Liver (tissue), 9 donors: ENCODE measurements around the gene OR10J1. TPM values are rescaled to one million over a fixed set of nuclear protein-coding genes. Genes with fewer than 3 reads are reported as not detected.
"Not testable (repeated sequence)": the region's sequence is repeated elsewhere in the genome, so short reads cannot be mapped to it uniquely, and the experiment has no call there.

Experiments used
- DNase-seq: peaks from one replicate; pipeline ENCODE4 v3.0.0-alpha.2; 2017; ENCODE audit warnings: low spot score
- H3K27ac ChIP-seq, 2 donors: one replicate each; pipeline ENCODE4 v1.7.0; 2013; ENCODE audit warnings: inconsistent platforms in 2 of 2, low read length in 2 of 2, control low read depth in 1 of 2, low read depth in 1 of 2, mild to moderate bottlenecking in 1 of 2
- H3K27me3 ChIP-seq, 4 donors: one replicate each; pipeline versions ENCODE4 v1.6.1 to v1.7.0; 2013; ENCODE audit warnings: low read length in 3 of 4, inconsistent platforms in 1 of 4, mild to moderate bottlenecking in 1 of 4, moderate library complexity in 1 of 4; ENCODE audit not compliant: control insufficient read depth in 4 of 4, insufficient read depth in 4 of 4
- H3K36me3 ChIP-seq, 4 donors: one replicate each; pipeline versions ENCODE4 v1.6.1 to v1.7.0; 2013; ENCODE audit warnings: low read length in 3 of 4, mild to moderate bottlenecking in 3 of 4, low read depth in 1 of 4, moderate library complexity in 1 of 4; ENCODE audit not compliant: control insufficient read depth in 4 of 4, insufficient read depth in 3 of 4
- H3K4me1 ChIP-seq, 4 donors: one replicate each; pipeline versions ENCODE4 v1.6.1 to v1.7.0; 2013; ENCODE audit warnings: low read length in 3 of 4, mild to moderate bottlenecking in 3 of 4, moderate library complexity in 1 of 4; ENCODE audit not compliant: control insufficient read depth in 4 of 4, insufficient read depth in 4 of 4
- H3K4me3 ChIP-seq, 3 donors: one replicate each; pipeline versions ENCODE4 v1.6.1 to v1.7.0; 2013; ENCODE audit warnings: low read length in 3 of 3, control low read depth in 1 of 3, low read depth in 1 of 3, mild to moderate bottlenecking in 1 of 3
- H3K9ac ChIP-seq, 2 donors: one replicate each; pipeline ENCODE4 v1.7.0; 2013; ENCODE audit warnings: low read length in 2 of 2, mild to moderate bottlenecking in 2 of 2, moderate library complexity in 2 of 2, control low read depth in 1 of 2, low read depth in 1 of 2
- H3K9me3 ChIP-seq, 4 donors: one replicate each; pipeline versions ENCODE4 v1.6.1 to v1.7.0; 2013; ENCODE audit warnings: low read length in 3 of 4; ENCODE audit not compliant: control insufficient read depth in 4 of 4
- ATF3 ChIP-seq: IDR thresholded peaks from 2 replicates; pipeline ENCODE4 v1.6.1; 2016; ENCODE audit warnings: antibody characterized with exemption
- EGR1 ChIP-seq, 2 donors: IDR thresholded peaks; 2 replicates each; pipeline ENCODE4 v1.6.1; 2016 to 2018; ENCODE audit warnings: antibody characterized with exemption in 2 of 2, low read depth in 2 of 2
- FOXA1 ChIP-seq: IDR thresholded peaks from 2 replicates; pipeline ENCODE4 v1.6.1; 2016; ENCODE audit warnings: antibody characterized with exemption
- FOXA2 ChIP-seq: IDR thresholded peaks from 2 replicates; pipeline ENCODE4 v1.6.1; 2016; ENCODE audit warnings: antibody characterized with exemption
- GABPA ChIP-seq, 2 donors: IDR thresholded peaks in 1 of 2; conservative IDR thresholded peaks in 1 of 2; 2 replicates each; pipeline ENCODE4 v1.6.1; 2016; ENCODE audit warnings: antibody characterized with exemption in 2 of 2, mild to moderate bottlenecking in 1 of 2, moderate library complexity in 1 of 2
- HNF4A ChIP-seq, 2 donors: conservative IDR thresholded peaks; 2 replicates each; pipeline ENCODE4 v1.6.1; 2016; ENCODE audit warnings: antibody characterized with exemption in 2 of 2, mild to moderate bottlenecking in 2 of 2
- HNF4G ChIP-seq: IDR thresholded peaks from 2 replicates; pipeline ENCODE4 v1.6.1; 2016; ENCODE audit warnings: antibody characterized with exemption
- JUND ChIP-seq, 2 donors: IDR thresholded peaks; 2 replicates each; pipeline ENCODE4 v1.6.1; 2016; ENCODE audit warnings: antibody characterized with exemption in 2 of 2
- RAD21 ChIP-seq, 2 donors: IDR thresholded peaks; 2 replicates each; pipeline ENCODE4 v1.6.1; 2016; ENCODE audit warnings: antibody characterized with exemption in 2 of 2, mild to moderate bottlenecking in 2 of 2
- RXRA ChIP-seq, 2 donors: IDR thresholded peaks; 2 replicates each; pipeline ENCODE4 v1.6.1; 2017 to 2018; ENCODE audit warnings: antibody characterized with exemption in 2 of 2, mild to moderate bottlenecking in 1 of 2
- SP1 ChIP-seq: IDR thresholded peaks from 2 replicates; pipeline ENCODE4 v1.6.1; 2018; ENCODE audit warnings: antibody characterized with exemption, mild to moderate bottlenecking
- YY1 ChIP-seq: IDR thresholded peaks from 2 replicates; pipeline ENCODE4 v1.6.1; 2016; ENCODE audit warnings: antibody characterized with exemption, mild to moderate bottlenecking
- ZBTB33 ChIP-seq: IDR thresholded peaks from 2 replicates; pipeline ENCODE4 v1.6.1; 2016; ENCODE audit warnings: antibody characterized with exemption
- WGBS: extraction: QIAGEN DNeasy Blood & Tissue Kit; methylation state at CpG from one replicate; pipeline ENCODE4 v1.1.7; 2013; 5-methylcytosine and 5-hydroxymethylcytosine counted together
- polyA plus RNA-seq, 2 donors: library from polyadenylated mRNA; stranded (reverse) in 1 of 2; unstranded in 1 of 2; fragments of 200-250 nt in 1 of 2; fragments of >200 nt in 1 of 2; fragmentation: Nextera tagmentation in 1 of 2; extraction: Ambion mirVana in 1 of 2; gene quantifications; one replicate each; pipeline versions ENCODE4 v1.2.1 to v1.2.3, GENCODE V29; 2013 to 2015
- total RNA-seq, 2 donors: library from RNA; depleted of rRNA; stranded (reverse); fragments of >200 nt; gene quantifications; one replicate each; pipeline ENCODE4 v1.2.3, GENCODE V29; 2014
- donor health status: healthy.
- donor health status: healthy.
- donor health status: healthy.
- donor health status: healthy.
- donor health status: healthy.

Gene OR10J1
- total and polyA plus RNA-seq, 4 donors = not detected

- Histone ChIP-seq H3K9me3 (no peaks in the 10 kb centered on the region), H3K27me3 (no peaks in the 10 kb centered on the region), H3K4me1 (peaks cover 9 to 29% (median 24%) of the 10 kb centered on the region in 4 donors), H3K4me3 (peak overlapping the region in 1 of 3 donors; percentile 35), H3K36me3 (no peaks in the 10 kb centered on the region), H3K9ac (no peak overlapping the region), H3K27ac (peak overlapping the region; percentile 46 to 50)
- no peak for DNase-seq
- TF ChIP-seq FOXA1 (no peak), FOXA2 (peak; percentile 30), RXRA (IDR thresholded peaks at IDR 0.05) (peak; percentile 74 to 78), JUND (IDR thresholded peaks at IDR 0.05) (peak in 1 of 2 donors; percentile 23), HNF4A (conservative IDR thresholded peaks at IDR 0.05) (peak in 1 of 2 donors; percentile 54), EGR1 (IDR thresholded peaks at IDR 0.05; ENCODE audit: low read depth in 2 of 2) (no peak), YY1 (no peak), SP1 (peak; percentile 59), RAD21 (IDR thresholded peaks at IDR 0.05) (peak in 1 of 2 donors; percentile 39), HNF4G (no peak), ATF3 (no peak), ZBTB33 (no peak)
Observed at GRCh38 chr1:159444511-159444910, 5.0 kb downstream of the OR10J1 start.

- H3K9me3 ChIP-seq = no peaks in the 10 kb centered on the region
- H3K27ac ChIP-seq = no peak overlapping the region
- TF ChIP-seq HNF4A (conservative IDR thresholded peaks at IDR 0.05) = no peak
- no peak for TF ChIP-seq GABPA (IDR thresholded peaks at IDR 0.05 in 1 of 2, conservative IDR thresholded peaks at IDR 0.05 in 1 of 2)
- TF ChIP-seq YY1 = no peak
- TF ChIP-seq ZBTB33 = no peak
- no peak for TF ChIP-seq EGR1 (IDR thresholded peaks at IDR 0.05; ENCODE audit: low read depth in 2 of 2)
- no peak for TF ChIP-seq JUND (IDR thresholded peaks at IDR 0.05)
- no peak overlapping the region for H3K4me3 ChIP-seq
- peaks cover 4 to 17% (median 15%) of the 10 kb centered on the region in 4 donors for H3K4me1 ChIP-seq
- no peak for DNase-seq
- no peak overlapping the region for H3K9ac ChIP-seq
- H3K27me3 ChIP-seq = no peaks in the 10 kb centered on the region
- WGBS = 85% methylated on average over 1 of the region's 1 CpG
- no peaks in the 10 kb centered on the region for H3K36me3 ChIP-seq
Observed at GRCh38 chr1:159448181-159448580, 8.7 kb downstream of the OR10J1 start.

GRCh38 chr1:159449605-159450004 lies 10.1 kb downstream of the OR10J1 start:
- not testable (repeated sequence) for H3K4me1 ChIP-seq, DNase-seq, H3K9me3 ChIP-seq, H3K36me3 ChIP-seq, H3K27ac ChIP-seq, H3K9ac ChIP-seq, H3K27me3 ChIP-seq, H3K4me3 ChIP-seq
- 95% methylated on average over 22 of the region's 23 CpGs for WGBS
